Body of pancreas (tissue), 4 donors: ENCODE results near the gene MLLT10.

Source experiments
- POLR2A ChIP-seq, 3 donors: fragments of 450-650 bp; IDR thresholded peaks; one replicate each; pipeline ENCODE4 v1.6.1; 2016; ENCODE audit warnings: antibody characterized with exemption in 3 of 3, mild to moderate bottlenecking in 2 of 3
- TF ChIP-seq, protein P1 (sequence below), 7 experiments: fragments of 450-650 bp in 4 of 7; fragments of 200-600 bp in 3 of 7; sonication (generic) in 3 of 7; IDR thresholded peaks; one replicate each; pipeline ENCODE4 v1.5.1; 2016 to 2019; ENCODE audit warnings: antibody characterized with exemption in 7 of 7

DNA sequence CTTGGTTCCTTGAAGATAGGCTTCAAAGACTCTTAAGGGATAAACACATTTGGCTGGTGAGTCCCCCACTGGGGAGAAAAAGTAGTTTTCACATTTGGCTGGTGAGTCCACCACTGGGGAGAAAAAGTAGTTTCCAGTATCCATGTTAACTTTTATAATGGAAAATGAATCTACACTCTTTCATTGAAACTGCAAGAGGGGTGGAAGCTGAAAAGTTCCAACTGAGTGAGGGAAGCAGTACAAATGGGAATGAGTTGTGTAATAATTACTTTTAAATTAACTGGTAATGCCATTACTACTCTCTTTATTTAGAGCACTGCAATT, 153.9 kb downstream of the MLLT10 start:
- TF ChIP-seq, protein P1, sequence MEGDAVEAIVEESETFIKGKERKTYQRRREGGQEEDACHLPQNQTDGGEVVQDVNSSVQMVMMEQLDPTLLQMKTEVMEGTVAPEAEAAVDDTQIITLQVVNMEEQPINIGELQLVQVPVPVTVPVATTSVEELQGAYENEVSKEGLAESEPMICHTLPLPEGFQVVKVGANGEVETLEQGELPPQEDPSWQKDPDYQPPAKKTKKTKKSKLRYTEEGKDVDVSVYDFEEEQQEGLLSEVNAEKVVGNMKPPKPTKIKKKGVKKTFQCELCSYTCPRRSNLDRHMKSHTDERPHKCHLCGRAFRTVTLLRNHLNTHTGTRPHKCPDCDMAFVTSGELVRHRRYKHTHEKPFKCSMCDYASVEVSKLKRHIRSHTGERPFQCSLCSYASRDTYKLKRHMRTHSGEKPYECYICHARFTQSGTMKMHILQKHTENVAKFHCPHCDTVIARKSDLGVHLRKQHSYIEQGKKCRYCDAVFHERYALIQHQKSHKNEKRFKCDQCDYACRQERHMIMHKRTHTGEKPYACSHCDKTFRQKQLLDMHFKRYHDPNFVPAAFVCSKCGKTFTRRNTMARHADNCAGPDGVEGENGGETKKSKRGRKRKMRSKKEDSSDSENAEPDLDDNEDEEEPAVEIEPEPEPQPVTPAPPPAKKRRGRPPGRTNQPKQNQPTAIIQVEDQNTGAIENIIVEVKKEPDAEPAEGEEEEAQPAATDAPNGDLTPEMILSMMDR (IDR thresholded peaks at IDR 0.05) = no peak
- TF ChIP-seq POLR2A (IDR thresholded peaks at IDR 0.05) = no peak
